ENCODE results near the gene PPP2R2B.

Gene PPP2R2B

DNA sequence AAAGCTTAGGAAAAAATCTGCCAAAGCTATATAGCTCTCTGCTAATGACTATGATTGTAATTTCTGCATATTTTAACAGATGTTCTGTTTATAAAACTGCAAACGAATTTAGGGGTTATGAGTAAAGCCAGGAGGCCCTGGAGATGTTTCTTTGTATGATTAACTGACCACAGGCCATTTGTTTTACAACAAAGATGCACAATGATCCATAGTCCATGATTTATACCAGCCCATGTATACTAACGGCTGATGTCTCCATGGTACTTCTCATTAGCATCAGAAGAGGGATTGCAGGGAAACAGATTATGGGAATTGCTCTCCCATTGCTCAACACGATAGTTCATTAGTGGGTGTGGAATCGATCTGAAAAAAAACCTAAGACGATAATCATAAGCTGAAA, 78.9 kb downstream of the PPP2R2B start:
- TF ChIP-seq, protein P1, sequence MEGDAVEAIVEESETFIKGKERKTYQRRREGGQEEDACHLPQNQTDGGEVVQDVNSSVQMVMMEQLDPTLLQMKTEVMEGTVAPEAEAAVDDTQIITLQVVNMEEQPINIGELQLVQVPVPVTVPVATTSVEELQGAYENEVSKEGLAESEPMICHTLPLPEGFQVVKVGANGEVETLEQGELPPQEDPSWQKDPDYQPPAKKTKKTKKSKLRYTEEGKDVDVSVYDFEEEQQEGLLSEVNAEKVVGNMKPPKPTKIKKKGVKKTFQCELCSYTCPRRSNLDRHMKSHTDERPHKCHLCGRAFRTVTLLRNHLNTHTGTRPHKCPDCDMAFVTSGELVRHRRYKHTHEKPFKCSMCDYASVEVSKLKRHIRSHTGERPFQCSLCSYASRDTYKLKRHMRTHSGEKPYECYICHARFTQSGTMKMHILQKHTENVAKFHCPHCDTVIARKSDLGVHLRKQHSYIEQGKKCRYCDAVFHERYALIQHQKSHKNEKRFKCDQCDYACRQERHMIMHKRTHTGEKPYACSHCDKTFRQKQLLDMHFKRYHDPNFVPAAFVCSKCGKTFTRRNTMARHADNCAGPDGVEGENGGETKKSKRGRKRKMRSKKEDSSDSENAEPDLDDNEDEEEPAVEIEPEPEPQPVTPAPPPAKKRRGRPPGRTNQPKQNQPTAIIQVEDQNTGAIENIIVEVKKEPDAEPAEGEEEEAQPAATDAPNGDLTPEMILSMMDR (IDR thresholded peaks at IDR 0.05; ENCODE audit: insufficient read depth, low read length, poor library complexity, severe bottlenecking) = no peak
- H3K36me3 ChIP-seq (ENCODE audit: control insufficient read depth, insufficient read depth, low read length) = no peaks in the 10 kb centered on the region
- no peak for DNase-seq (ENCODE audit: extremely low read depth, insufficient read length)

GRCh38 chr5:146799231-146799630, 79.3 kb downstream of the PPP2R2B start:
- Histone ChIP-seq H3K36me3 (ENCODE audit: control insufficient read depth, insufficient read depth, low read length) (no peaks in the 10 kb centered on the region), H3K27me3 (replicated peaks; ENCODE audit: control insufficient read depth, insufficient read depth, low read length) (0 out of 2 replicates have a peak, but pooled peaks cover 1% of the 10 kb centered on the region), H3K4me3 (replicated peaks; ENCODE audit: low read depth, low read length) (no peak overlapping the region)
- no peak for DNase-seq (ENCODE audit: extremely low read depth, insufficient read length)
- TF ChIP-seq, protein P1 (IDR thresholded peaks at IDR 0.05; ENCODE audit: insufficient read depth, low read length, poor library complexity, severe bottlenecking) = no peak

More for the DNA sequence above, 78.9 kb downstream of the PPP2R2B start:
- Histone ChIP-seq H3K4me3 (replicated peaks; ENCODE audit: low read depth, low read length) (no peak overlapping the region), H3K27me3 (replicated peaks; ENCODE audit: control insufficient read depth, insufficient read depth, low read length) (0 out of 2 replicates have a peak, but pooled peaks cover 1% of the 10 kb centered on the region)

DNA sequence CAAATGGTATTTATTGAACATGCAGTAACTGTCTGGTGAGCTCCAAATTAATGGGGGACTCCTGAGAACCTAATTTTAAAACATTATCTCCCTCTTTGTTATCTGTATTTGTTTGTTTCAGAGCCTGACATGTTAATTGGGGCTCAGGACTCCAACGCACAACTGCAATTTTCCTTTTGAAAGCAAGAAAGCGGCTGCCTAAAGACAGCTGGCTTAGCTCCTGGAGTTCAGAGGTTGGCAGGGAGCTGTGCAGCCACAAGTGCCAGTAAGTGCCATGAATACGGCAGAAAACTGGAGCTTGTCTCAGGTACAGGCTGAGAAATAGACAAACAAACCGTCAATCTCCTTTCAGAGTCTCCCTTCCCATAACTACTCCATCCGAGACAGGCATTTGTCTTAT, 80.9 kb downstream of the PPP2R2B start:
- Histone ChIP-seq H3K4me3 (replicated peaks; ENCODE audit: low read depth, low read length) (no peak overlapping the region), H3K36me3 (ENCODE audit: control insufficient read depth, insufficient read depth, low read length) (no peaks in the 10 kb centered on the region), H3K27me3 (replicated peaks; ENCODE audit: control insufficient read depth, insufficient read depth, low read length) (0 out of 2 replicates have a peak, but pooled peaks cover 1% of the 10 kb centered on the region)
- DNase-seq (ENCODE audit: extremely low read depth, insufficient read length) = no peak
- TF ChIP-seq, protein P1 (IDR thresholded peaks at IDR 0.05; ENCODE audit: insufficient read depth, low read length, poor library complexity, severe bottlenecking) = no peak

- H3K27me3 ChIP-seq (replicated peaks; ENCODE audit: control insufficient read depth, insufficient read depth, low read length) = 0 out of 2 replicates have a peak, but pooled peaks cover 1% of the 10 kb centered on the region
- no peaks in the 10 kb centered on the region for H3K36me3 ChIP-seq (ENCODE audit: control insufficient read depth, insufficient read depth, low read length)
- no peak for DNase-seq (ENCODE audit: extremely low read depth, insufficient read length)
- H3K4me3 ChIP-seq (replicated peaks; ENCODE audit: low read depth, low read length) = no peak overlapping the region
- TF ChIP-seq, protein P1 (IDR thresholded peaks at IDR 0.05; ENCODE audit: insufficient read depth, low read length, poor library complexity, severe bottlenecking) = no peak
These were observed 81.6 kb downstream of the PPP2R2B start for GRCh38 chr5:146796911-146797310.

- Histone ChIP-seq H3K36me3 (ENCODE audit: control insufficient read depth, insufficient read depth, low read length) (no peaks in the 10 kb centered on the region), H3K4me3 (replicated peaks; ENCODE audit: low read depth, low read length) (no peak overlapping the region), H3K27me3 (replicated peaks; ENCODE audit: control insufficient read depth, insufficient read depth, low read length) (0 out of 2 replicates have a peak, but pooled peaks cover 1% of the 10 kb centered on the region)
- DNase-seq (ENCODE audit: extremely low read depth, insufficient read length) = no peak
- TF ChIP-seq, protein P1 (IDR thresholded peaks at IDR 0.05; ENCODE audit: insufficient read depth, low read length, poor library complexity, severe bottlenecking) = no peak
These were observed 82.4 kb downstream of the PPP2R2B start for GRCh38 chr5:146796144-146796543.

All from GM06990 (cell line).